Esophagus muscularis mucosa (tissue), 4 donors: ENCODE data around the gene BRD2.

ENCODE experiments used
- EP300 ChIP-seq: sonication (generic); formaldehyde crosslinking; IDR thresholded peaks from one replicate; pipeline ENCODE4 v1.6.1; 2017; ENCODE audit warnings: antibody characterized with exemption
- POLR2A ChIP-seq: fragments of 450-650 bp; IDR thresholded peaks from one replicate; pipeline ENCODE4 v1.6.1; 2017; ENCODE audit warnings: antibody characterized with exemption, moderate library complexity, mild to moderate bottlenecking, low read depth
- POLR2AphosphoS5 ChIP-seq, 2 donors: sonication (generic); formaldehyde crosslinking; IDR thresholded peaks; one replicate each; pipeline ENCODE4 v1.6.1; 2017; ENCODE audit warnings: antibody characterized with exemption in 2 of 2
- TF ChIP-seq, protein P1 (sequence below), 3 experiments: fragments of 200-600 bp in 2 of 3; fragments of 450-650 bp in 1 of 3; sonication (generic) in 2 of 3; IDR thresholded peaks; one replicate each; pipeline ENCODE4 v1.5.1; 2017 to 2019; ENCODE audit warnings: antibody characterized with exemption in 3 of 3, mild to moderate bottlenecking in 2 of 3, moderate library complexity in 1 of 3

DNA sequence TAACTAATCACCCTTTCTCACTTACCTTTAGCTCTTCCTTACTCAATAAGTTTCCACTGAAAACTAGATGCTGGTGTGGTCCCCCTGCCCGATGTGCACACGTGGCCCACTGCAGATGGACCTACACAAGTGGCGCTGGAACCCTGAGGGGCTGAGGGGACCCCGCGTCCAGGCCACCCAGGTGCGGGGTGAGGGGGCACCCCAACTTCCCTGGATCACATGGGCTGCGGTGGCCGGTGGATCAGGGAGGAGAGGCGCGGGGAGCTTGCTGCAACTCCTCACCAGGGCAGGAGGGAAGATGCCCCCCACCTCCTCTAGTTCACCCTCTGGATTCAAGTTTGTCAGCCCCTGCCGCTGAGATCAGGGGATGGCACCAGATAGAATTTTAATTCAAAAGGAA lies 53.5 kb downstream of the BRD2 start:
- TF ChIP-seq, protein P1, sequence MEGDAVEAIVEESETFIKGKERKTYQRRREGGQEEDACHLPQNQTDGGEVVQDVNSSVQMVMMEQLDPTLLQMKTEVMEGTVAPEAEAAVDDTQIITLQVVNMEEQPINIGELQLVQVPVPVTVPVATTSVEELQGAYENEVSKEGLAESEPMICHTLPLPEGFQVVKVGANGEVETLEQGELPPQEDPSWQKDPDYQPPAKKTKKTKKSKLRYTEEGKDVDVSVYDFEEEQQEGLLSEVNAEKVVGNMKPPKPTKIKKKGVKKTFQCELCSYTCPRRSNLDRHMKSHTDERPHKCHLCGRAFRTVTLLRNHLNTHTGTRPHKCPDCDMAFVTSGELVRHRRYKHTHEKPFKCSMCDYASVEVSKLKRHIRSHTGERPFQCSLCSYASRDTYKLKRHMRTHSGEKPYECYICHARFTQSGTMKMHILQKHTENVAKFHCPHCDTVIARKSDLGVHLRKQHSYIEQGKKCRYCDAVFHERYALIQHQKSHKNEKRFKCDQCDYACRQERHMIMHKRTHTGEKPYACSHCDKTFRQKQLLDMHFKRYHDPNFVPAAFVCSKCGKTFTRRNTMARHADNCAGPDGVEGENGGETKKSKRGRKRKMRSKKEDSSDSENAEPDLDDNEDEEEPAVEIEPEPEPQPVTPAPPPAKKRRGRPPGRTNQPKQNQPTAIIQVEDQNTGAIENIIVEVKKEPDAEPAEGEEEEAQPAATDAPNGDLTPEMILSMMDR (IDR thresholded peaks at IDR 0.05) = no peak
- TF ChIP-seq POLR2A (no peak), POLR2AphosphoS5 (IDR thresholded peaks at IDR 0.05) (no peak), EP300 (no peak)
